RPMI8226 (cell line): ENCODE data around the gene RRP36.
"Not testable (repeated sequence)": the region's sequence is repeated elsewhere in the genome, so short reads cannot be mapped to it uniquely, and the experiment has no call there.

Experiments used
- DNase-seq: peaks from one replicate; pipeline ENCODE4 v3.0.0-alpha.2; 2015

The RRP36 gene

GRCh38 chr6:43021270-43022047, at the start of gene RRP36:
TSS of gene RRP36 (plus strand) at chr6:43021623. CDS start at chr6:43021655, 32 bp downstream.
- DNase-seq, result peak; percentile 83

GRCh38 chr6:42971746-42972327, 49.6 kb upstream of the RRP36 start:
- no peak for DNase-seq

- DNase-seq, result no peak
These were observed 47.5 kb upstream of the RRP36 start for GRCh38 chr6:42973926-42974325.

GRCh38 chr6:42974919-42975505, 46.4 kb upstream of the RRP36 start:
- DNase-seq, result no peak

GRCh38 chr6:42978487-42978838, 43.0 kb upstream of the RRP36 start:
- peak; percentile 27 for DNase-seq

GRCh38 chr6:42978839-42979522, 42.4 kb upstream of the RRP36 start, which contains the start of gene PEX6:
TSS of gene PEX6 (minus strand) at chr6:42979181. CDS start at chr6:42979150, 31 bp downstream.
- peak; percentile 97 for DNase-seq

- no peak for DNase-seq
These were observed 41.8 kb upstream of the RRP36 start for GRCh38 chr6:42979523-42980177.

- no peak for DNase-seq
These were observed 39.6 kb upstream of the RRP36 start for GRCh38 chr6:42981836-42982235.

GRCh38 chr6:42984001-42984923, 37.2 kb upstream of the RRP36 start, which contains the start of gene PPP2R5D:
TSS of gene PPP2R5D (plus strand) at chr6:42984570. CDS start at chr6:42984678, 108 bp downstream.
- DNase-seq, result peak; percentile 98

- peak; percentile 11 for DNase-seq
These were observed 36.4 kb upstream of the RRP36 start for GRCh38 chr6:42984924-42985475.

- no peak for DNase-seq
These were observed 33.6 kb upstream of the RRP36 start for GRCh38 chr6:42987533-42988451.

- DNase-seq, result no peak
These were observed 32.9 kb upstream of the RRP36 start for GRCh38 chr6:42988486-42989020.

- no peak for DNase-seq
These were observed 31.5 kb upstream of the RRP36 start for GRCh38 chr6:42989923-42990322.

- no peak for DNase-seq
These were observed 28.0 kb upstream of the RRP36 start for GRCh38 chr6:42993445-42993844.

- DNase-seq, result no peak
These were observed 24.9 kb upstream of the RRP36 start for GRCh38 chr6:42996513-42996912.

- DNase-seq, result not testable (repeated sequence)
These were observed 23.2 kb upstream of the RRP36 start for GRCh38 chr6:42998205-42998604.

- no peak for DNase-seq
These were observed 19.6 kb upstream of the RRP36 start for GRCh38 chr6:43001843-43002242.

- DNase-seq, result no peak
These were observed 15.6 kb upstream of the RRP36 start for GRCh38 chr6:43005844-43006243.

- DNase-seq, result no peak
These were observed 15.2 kb upstream of the RRP36 start for GRCh38 chr6:43006251-43006650.

GRCh38 chr6:43007126-43007525, 14.3 kb upstream of the RRP36 start:
- no peak for DNase-seq
